Measurements from ENCODE around the gene SEMA6A.

Gene SEMA6A

DNA sequence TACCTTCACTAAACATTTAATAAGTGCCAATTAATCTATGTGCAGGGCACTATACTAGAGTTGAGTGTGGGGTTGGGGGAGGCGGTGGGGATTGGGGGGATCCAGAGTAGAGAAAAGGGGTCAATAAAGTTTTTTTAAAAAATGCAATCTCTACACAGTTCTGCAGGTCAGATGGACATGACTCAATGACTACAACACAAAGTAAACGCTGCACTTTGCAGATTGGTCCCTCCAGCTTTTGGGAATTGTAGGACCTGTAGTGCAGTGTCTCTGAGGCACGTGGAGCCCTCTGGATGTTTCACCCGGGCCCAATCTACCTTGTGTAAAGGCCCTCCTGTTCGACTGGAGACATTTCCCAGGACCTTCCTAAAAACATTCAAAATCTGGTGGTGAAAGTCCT is 43.5 kb downstream of the SEMA6A start:
- TF ChIP-seq, protein P1, sequence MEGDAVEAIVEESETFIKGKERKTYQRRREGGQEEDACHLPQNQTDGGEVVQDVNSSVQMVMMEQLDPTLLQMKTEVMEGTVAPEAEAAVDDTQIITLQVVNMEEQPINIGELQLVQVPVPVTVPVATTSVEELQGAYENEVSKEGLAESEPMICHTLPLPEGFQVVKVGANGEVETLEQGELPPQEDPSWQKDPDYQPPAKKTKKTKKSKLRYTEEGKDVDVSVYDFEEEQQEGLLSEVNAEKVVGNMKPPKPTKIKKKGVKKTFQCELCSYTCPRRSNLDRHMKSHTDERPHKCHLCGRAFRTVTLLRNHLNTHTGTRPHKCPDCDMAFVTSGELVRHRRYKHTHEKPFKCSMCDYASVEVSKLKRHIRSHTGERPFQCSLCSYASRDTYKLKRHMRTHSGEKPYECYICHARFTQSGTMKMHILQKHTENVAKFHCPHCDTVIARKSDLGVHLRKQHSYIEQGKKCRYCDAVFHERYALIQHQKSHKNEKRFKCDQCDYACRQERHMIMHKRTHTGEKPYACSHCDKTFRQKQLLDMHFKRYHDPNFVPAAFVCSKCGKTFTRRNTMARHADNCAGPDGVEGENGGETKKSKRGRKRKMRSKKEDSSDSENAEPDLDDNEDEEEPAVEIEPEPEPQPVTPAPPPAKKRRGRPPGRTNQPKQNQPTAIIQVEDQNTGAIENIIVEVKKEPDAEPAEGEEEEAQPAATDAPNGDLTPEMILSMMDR (conservative IDR thresholded peaks at IDR 0.05; ENCODE audit: low read depth, low read length) = no peak

DNA sequence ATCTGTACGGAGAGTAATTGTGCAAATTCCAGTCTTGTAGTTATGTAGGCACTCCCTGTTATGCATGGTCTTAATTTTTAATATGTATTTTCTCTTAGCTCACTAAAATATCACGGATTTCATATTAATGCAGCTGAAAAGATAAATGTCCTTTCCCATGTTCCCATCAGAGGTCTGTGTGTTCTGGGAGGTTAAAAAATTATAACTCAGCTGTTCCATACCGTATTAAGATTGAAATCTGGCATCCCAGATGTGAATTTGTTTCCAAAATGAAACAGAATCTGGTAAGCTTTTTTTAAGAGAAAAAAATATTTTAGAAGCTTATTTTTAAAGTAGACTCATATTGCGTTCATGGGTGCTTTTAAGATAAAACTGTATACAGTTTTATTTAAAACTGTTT is 44.3 kb downstream of the SEMA6A start:
- TF ChIP-seq, protein P1 (conservative IDR thresholded peaks at IDR 0.05; ENCODE audit: low read depth, low read length) = no peak
- no peak overlapping the region for H3K4me3 ChIP-seq (ENCODE audit: low read depth, low read length)
- no peak for DNase-seq (ENCODE audit: low read depth)

More for the DNA sequence above, 43.5 kb downstream of the SEMA6A start:
- DNase-seq (ENCODE audit: low read depth) = no peak
- H3K4me3 ChIP-seq (ENCODE audit: low read depth, low read length) = no peak overlapping the region

DNA sequence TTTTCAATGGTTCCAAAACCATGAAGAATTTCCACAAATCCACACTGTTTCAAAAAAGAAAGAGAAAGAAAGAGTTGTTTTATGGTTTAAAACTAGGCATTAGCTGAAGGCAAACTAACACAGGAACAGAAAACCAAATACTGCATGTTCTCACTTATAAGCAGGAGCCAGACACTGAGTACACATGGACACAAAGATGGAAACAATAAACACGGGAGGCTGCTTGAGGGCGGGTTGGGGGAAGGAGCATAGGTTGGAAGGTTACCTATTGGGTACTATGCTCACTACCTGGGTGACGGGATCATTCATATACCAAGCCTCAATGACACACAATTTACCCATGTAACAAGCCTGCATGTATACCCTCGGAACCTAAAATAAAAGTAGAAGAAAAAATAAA is 45.0 kb downstream of the SEMA6A start:
- H3K4me3 ChIP-seq (ENCODE audit: low read depth, low read length) = no peak overlapping the region
- TF ChIP-seq, protein P1 (conservative IDR thresholded peaks at IDR 0.05; ENCODE audit: low read depth, low read length) = no peak
- DNase-seq (ENCODE audit: low read depth) = no peak

DNA sequence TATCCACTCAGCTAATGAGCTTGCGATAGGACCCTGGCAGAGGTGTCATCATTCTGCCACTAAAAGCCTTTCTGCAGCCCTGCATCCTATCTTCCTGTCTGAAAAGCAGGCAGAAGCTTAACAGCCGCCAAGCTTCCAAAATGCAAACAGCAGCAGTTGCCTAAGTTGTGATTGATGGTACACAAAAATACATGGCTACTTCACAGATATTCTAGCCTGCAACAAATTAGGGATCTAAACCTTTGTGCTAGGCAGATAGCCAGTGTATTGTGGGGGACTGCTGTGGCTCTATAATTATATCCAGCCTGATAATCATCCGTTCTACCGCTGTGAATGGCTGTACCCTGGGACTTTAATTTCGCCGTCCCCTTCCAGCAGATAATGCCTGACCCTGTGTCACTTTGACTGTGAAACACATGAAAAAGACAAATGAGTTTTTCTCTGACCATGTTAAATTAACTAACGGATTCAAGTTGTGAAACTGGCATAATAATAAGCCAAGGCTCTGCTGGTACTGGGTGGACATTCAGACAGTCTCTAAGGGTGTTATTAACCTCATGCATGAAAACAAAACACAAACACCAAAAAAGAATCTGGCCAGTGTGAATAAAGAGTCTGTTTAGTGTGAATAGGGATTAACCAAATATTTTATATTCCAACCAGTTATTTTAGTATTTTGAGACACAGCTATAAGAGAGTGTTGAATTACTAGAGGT is 45.9 kb downstream of the SEMA6A start:
- DNase-seq (ENCODE audit: low read depth) = no peak
- H3K4me3 ChIP-seq (ENCODE audit: low read depth, low read length) = no peak overlapping the region
- TF ChIP-seq, protein P1 (conservative IDR thresholded peaks at IDR 0.05; ENCODE audit: low read depth, low read length) = no peak

DNA sequence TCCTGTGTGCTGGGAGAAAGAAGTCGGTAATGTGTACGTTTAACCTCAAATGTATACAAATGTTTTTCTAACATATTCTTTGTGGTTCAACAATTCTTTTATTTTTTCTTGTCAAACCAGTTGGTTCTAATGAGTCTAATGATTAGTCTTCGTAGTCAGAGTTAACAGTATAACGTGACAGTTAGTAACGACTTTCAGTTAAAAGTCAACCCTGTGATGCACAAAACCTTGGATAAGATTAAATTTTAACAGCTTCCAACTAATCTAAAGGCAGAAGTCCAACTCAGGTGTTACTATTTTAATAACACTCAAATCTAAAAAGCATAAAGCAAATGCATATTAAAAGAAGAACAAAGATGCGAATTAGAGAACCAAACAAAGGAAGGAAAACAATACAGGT is 47.0 kb downstream of the SEMA6A start:
- DNase-seq (ENCODE audit: low read depth) = no peak
- no peak overlapping the region for H3K4me3 ChIP-seq (ENCODE audit: low read depth, low read length)
- TF ChIP-seq, protein P1 (conservative IDR thresholded peaks at IDR 0.05; ENCODE audit: low read depth, low read length) = no peak

DNA sequence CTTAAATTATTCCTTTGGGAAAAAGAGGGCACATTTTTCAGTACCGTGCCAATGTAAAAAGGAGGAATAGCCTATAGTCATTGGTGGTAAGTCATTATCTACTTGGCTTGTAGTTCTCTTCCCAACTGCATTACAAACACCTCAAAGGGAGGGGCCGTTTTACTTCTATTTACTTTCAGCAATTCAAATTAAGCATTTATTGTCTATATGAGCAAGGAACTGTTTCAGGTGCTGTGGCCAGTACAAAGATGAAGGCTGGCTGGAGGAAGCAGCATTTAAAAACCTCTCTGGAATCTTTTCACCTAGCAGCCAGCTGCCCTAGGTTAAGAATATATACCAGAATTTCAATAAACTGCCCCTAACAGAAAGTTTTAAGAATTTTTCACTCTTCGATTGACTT is 48.9 kb downstream of the SEMA6A start:
- no peak for DNase-seq (ENCODE audit: low read depth)
- no peak overlapping the region for H3K4me3 ChIP-seq (ENCODE audit: low read depth, low read length)
- TF ChIP-seq, protein P1 (conservative IDR thresholded peaks at IDR 0.05; ENCODE audit: low read depth, low read length) = no peak

DNA sequence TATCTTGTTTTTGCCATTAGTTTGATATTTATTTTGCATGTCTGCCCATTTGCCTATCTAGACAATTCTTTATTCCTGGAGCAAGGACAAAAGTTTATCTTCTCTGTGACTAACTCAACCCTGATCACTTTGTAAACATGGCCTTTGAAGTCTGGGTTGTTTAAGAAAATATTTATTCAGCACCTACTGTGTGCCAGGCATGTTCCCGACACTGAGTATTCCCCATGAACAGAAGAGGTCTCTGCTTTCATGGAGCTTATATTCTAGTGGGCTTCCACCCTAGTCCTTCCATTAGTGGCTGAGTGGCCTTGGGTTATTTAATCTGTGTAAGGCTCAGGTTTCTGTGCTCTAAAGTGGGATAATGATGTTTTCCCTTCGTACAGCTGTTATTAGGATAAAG is 49.7 kb downstream of the SEMA6A start:
- no peak for DNase-seq (ENCODE audit: low read depth)

More for the DNA sequence above, 49.7 kb downstream of the SEMA6A start:
- TF ChIP-seq, protein P1 (conservative IDR thresholded peaks at IDR 0.05; ENCODE audit: low read depth, low read length) = no peak
- no peak overlapping the region for H3K4me3 ChIP-seq (ENCODE audit: low read depth, low read length)

Measured in choroid plexus epithelial cell (primary cell).